ENCODE results near the gene BEST4.
"Not testable (repeated sequence)": the region's sequence is repeated elsewhere in the genome, so short reads cannot be mapped to it uniquely, and the experiment has no call there.

The BEST4 gene

DNA sequence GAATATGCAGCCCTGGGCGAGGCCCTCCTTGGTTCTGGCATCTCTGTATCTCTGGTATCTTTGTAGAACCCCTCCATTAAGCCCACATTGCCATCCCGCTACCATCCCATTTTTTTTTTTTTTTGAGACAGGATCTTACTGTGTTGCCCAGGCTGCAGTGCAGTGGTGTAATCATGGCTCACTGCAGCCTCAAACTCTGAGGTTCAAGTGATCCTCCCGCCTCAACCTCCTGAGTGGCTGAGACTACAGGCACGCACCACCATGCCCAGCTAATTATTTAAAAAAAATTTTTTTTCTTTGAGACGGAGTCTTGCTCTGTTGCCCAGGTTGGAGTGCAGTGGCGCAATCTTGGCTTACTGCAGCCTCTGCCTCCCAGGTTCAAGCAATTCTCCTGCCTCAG, 36.4 kb upstream of the BEST4 start:
- not testable (repeated sequence) for H3K4me3 Mint-ChIP-seq; H3K27ac Mint-ChIP-seq; DNase-seq (ENCODE audit: low spot score); H3K27me3 Mint-ChIP-seq (ENCODE audit: low read depth); H3K9me3 Mint-ChIP-seq; H3K36me3 Mint-ChIP-seq (ENCODE audit: low read depth)
- H3K4me1 Mint-ChIP-seq (ENCODE audit: low read depth) = peaks cover 14% of the 10 kb centered on the region

DNA sequence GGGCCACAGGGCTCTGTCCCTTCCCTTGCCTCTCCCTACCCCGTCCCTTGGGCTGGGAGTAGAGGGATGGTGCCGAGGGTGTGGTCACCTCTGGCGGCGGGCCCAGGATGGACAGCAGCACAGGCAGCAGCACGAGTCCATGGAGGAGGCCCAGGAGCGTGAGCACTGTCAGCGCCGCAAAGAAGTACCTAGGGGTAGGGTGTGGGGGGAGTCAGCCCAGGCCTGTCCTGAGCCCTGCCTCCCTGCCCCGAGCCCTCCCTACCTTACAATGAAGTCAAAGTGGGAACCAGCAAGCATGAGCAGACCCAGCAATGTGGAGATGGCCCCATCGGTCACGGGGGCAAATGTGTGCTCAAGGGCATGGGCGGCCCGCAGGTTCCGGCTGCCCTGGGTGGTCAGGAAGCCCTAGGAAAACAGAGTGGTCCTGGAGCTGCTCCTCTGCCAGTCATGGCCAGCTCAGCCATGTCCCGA, 35.0 kb upstream of the BEST4 start:
- no peak overlapping the region for H3K4me3 Mint-ChIP-seq
- no peaks in the 10 kb centered on the region for H3K27me3 Mint-ChIP-seq (ENCODE audit: low read depth)
- DNase-seq (ENCODE audit: low spot score) = no peak
- H3K4me1 Mint-ChIP-seq (ENCODE audit: low read depth) = peaks cover 23% of the 10 kb centered on the region
- H3K27ac Mint-ChIP-seq = no peak overlapping the region
- H3K9me3 Mint-ChIP-seq = no peaks in the 10 kb centered on the region
- H3K36me3 Mint-ChIP-seq (ENCODE audit: low read depth) = no peaks in the 10 kb centered on the region

DNA sequence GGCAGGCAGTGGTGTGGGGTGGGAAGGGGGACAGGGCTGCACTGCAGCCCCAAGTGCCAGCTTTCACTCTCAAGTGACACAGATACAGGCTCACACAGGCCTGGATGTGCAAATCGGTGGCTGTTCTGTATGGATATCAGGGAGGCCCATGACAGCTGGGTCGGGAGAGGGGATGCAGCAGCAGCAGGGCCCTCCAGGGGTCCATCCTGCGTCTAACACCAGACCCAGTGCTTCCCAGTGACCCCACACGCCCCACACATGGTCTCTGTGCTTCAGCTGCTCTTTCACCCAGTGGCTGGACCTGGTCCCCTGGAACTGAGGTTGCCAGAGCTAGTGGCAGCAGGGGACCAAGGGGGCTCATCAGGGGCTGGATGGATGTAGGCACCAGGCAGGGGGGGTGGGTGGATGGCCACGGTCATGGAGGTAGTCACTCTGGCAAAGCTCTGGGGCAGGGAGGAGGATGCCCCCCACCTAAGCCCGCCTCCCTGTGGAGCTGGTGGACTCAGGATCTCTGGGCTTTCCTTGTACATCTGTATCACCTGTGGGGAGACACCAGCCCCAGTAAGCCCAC, 34.2 kb upstream of the BEST4 start:
- no peaks in the 10 kb centered on the region for H3K27me3 Mint-ChIP-seq (ENCODE audit: low read depth)
- peaks cover 27% of the 10 kb centered on the region for H3K4me1 Mint-ChIP-seq (ENCODE audit: low read depth)
- H3K36me3 Mint-ChIP-seq (ENCODE audit: low read depth) = peaks cover 3% of the 10 kb centered on the region
- no peak overlapping the region for H3K4me3 Mint-ChIP-seq
- DNase-seq (ENCODE audit: low spot score) = no peak
- H3K27ac Mint-ChIP-seq = no peak overlapping the region
- no peaks in the 10 kb centered on the region for H3K9me3 Mint-ChIP-seq

DNA sequence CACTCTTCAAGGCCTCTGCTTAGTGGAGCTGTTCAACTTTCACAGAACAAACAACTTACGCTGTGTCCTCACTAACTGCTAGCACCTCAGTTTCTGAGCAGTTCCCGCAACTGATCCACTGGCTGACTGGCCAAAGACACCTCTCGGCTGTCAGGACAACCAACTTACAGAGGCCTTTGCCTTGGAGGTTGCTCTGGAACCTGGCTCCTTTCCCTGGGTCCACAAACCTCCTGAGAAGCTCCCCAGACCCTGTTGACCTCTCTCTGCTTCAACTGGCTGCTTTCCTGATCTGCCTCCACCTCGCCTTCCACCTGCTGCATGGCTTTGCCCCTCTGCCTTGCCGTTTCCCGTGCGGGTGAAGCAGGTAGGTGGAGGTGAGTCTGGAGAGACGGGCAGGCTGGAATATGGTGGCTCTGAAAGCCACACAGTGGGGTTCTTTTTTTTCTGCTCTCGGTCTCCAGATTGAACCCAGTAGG, 33.3 kb upstream of the BEST4 start:
- Mint-ChIP-seq H3K4me3 (peak overlapping the region; percentile 87), H3K36me3 (ENCODE audit: low read depth) (peaks cover 3% of the 10 kb centered on the region), H3K27me3 (ENCODE audit: low read depth) (no peaks in the 10 kb centered on the region), H3K27ac (peak overlapping the region; percentile 50), H3K9me3 (no peaks in the 10 kb centered on the region), H3K4me1 (ENCODE audit: low read depth) (peaks cover 27% of the 10 kb centered on the region)
- no peak for DNase-seq (ENCODE audit: low spot score)

DNA sequence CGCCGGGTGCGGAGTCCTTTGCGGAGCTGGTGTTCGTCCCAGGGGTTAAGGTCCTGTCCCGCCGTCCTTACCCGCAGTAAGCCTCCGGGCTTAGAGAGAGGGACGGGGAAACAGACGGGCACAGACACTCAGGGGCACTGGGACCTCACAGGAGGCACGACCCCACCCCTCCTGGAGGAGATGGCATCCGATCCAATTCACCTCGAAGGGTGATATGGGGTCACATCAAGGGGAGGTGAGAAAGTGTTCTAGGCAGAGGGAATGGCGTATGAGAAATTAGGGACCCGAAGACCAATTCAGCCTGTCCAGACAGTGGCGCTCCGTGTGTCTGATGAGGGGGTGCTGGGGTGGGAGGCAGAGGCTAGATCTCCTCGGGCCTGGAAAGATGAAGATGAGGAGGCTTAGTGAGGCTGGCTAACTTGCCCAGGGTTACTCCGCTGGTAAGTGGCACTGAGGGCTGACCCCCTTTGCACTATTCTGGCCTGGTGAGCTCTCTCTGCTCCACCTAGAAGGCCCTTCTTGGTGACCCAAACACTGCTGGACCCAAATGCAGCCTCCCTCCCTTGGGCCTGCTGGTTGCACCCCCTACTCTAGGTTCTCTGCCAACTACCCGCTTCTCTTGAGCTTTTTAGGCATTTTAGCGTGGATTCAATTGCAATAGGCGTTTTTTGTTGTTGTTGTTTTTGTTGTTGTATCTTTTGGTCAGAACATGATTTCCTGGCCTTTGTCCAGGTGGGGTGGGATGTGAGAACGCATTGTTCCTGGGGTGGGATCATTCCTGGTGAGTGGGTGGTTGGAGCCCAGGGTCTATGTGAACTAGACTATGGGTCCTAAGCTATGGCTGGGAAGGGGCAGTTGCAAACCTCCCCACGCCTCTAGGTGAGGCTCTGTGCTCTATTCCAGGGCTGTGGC, 32.6 kb upstream of the BEST4 start:
- no peak for DNase-seq (ENCODE audit: low spot score)
- Mint-ChIP-seq H3K4me1 (ENCODE audit: low read depth) (peaks cover 25% of the 10 kb centered on the region), H3K4me3 (peak overlapping the region; percentile 87), H3K27ac (peak overlapping the region; percentile 98), H3K36me3 (ENCODE audit: low read depth) (peaks cover 7% of the 10 kb centered on the region), H3K9me3 (no peaks in the 10 kb centered on the region), H3K27me3 (ENCODE audit: low read depth) (no peaks in the 10 kb centered on the region)

DNA sequence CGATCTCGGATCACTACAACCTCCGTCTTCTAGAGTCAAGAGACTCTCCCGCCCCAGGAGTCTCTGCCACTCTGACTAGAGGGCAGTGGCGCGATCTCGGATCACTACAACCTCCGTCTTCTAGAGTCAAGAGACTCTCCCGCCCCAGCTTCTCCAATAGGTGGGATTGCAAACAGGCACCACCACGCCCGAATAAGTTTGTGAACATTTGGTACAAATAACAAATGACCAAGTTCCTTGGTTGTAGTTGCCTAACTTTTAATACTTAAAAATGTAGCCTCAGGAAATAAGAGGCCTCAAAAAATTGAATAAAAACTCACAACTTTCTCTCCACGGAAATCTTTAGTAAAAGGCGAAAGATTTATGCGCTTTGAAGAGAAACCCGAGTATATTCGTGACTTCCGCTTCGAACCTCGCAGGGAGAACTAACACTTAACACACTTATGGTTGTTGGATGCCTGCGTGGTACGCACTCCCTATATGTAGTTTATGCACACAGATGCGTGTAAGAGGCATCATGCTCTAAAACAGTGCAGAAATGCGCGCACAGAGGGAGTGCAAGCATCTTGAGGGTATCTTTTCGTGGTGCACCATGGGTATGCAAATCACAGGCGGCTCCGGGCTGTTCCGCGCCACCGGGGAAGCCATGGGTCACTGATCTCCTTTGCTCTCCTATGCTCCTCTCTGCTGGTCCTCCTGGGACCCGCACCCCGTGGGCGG, 31.8 kb upstream of the BEST4 start:
- Mint-ChIP-seq H3K4me1 (ENCODE audit: low read depth) (peaks cover 31% of the 10 kb centered on the region), H3K36me3 (ENCODE audit: low read depth) (peaks cover 15% of the 10 kb centered on the region), H3K27ac (peak overlapping the region; percentile 98), H3K4me3 (peak overlapping the region; percentile 87), H3K27me3 (ENCODE audit: low read depth) (no peaks in the 10 kb centered on the region), H3K9me3 (no peaks in the 10 kb centered on the region)
- DNase-seq (ENCODE audit: low spot score) = peak; percentile 84

DNA sequence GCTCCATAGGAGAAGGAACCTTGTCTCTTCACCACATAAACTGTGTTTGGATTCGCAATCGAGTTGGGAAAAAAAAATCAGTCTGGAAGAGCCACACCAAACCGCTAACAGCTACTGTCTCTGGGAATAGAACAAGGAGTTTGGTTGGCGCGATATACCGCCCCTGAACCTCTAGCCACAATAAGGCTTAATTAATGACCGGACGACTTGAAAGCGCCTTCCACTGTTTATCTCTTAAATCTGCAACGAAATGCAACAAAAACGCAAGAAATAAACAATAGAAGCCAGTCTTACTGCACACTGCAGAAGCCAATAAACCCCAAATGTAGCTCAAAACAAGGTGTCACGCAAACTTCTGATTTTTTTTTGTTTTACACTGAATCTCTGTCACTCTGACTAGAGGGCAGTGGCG, 31.2 kb upstream of the BEST4 start:
- Mint-ChIP-seq H3K27ac (peak overlapping the region; percentile 98), H3K4me1 (ENCODE audit: low read depth) (peaks cover 32% of the 10 kb centered on the region), H3K27me3 (ENCODE audit: low read depth) (no peaks in the 10 kb centered on the region), H3K4me3 (peak overlapping the region; percentile 87), H3K36me3 (ENCODE audit: low read depth) (peaks cover 16% of the 10 kb centered on the region), H3K9me3 (no peaks in the 10 kb centered on the region)
- DNase-seq (ENCODE audit: low spot score) = no peak

DNA sequence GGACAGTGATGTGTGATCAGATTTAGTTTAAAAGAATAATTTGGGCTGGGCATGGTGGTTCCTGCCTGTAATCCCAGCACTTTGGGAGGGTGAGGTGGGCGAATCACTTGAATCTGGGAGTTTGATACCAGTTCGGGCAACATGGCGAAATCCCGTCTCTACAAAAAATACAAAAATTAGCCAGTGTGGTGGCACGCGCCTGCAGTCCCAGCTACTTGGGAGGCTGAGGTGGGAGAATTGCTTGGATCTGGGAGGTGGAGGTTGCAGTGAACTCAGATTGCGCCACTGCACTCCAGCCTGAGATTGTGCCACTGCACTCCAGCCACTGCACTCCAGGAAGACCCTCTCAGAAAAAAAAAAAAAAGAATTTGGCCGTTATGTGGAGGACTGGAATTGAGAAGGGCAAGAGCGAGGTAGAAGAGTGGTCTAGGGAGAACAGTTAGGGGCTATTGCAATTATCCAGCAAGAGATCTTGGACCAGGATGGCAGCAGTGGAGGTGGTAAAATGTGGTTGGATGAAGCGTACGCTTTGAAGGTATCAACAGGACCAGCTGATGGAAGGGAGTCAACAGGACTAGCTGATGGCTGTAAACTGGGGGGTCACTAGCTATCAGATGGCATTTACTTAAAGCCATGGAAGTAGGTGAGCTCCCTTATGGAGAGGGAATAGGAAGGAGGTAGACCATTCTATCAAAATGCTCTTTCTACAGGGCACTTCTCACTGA, 30.0 kb upstream of the BEST4 start:
- no peak for DNase-seq (ENCODE audit: low spot score)
- Mint-ChIP-seq H3K27ac (peak overlapping the region; percentile 98), H3K4me3 (peak overlapping the region; percentile 74), H3K9me3 (no peaks in the 10 kb centered on the region), H3K27me3 (ENCODE audit: low read depth) (no peaks in the 10 kb centered on the region), H3K36me3 (ENCODE audit: low read depth) (peaks cover 23% of the 10 kb centered on the region), H3K4me1 (ENCODE audit: low read depth) (peaks cover 34% of the 10 kb centered on the region)

DNA sequence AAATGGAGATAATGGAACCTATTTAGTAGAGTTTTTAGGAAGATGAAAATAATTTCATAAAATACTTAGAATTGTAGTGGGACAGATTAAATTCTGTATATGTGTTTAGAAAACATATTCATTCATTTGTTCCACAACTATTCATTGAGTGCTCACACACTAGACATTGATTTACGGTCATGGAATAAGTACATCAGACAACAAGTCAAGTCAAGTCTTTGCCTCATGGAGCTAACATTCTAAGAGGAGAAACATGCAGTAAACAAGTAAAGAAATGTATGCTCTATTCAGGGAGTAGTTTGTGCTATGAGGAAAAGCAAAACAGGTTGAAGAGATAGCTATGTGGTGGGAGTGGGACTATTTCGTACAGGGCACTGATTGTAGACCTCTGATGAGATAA, 29.3 kb upstream of the BEST4 start:
- H3K9me3 Mint-ChIP-seq = no peaks in the 10 kb centered on the region
- no peaks in the 10 kb centered on the region for H3K27me3 Mint-ChIP-seq (ENCODE audit: low read depth)
- peaks cover 27% of the 10 kb centered on the region for H3K36me3 Mint-ChIP-seq (ENCODE audit: low read depth)
- peaks cover 36% of the 10 kb centered on the region for H3K4me1 Mint-ChIP-seq (ENCODE audit: low read depth)
- peak overlapping the region; percentile 32 for H3K4me3 Mint-ChIP-seq
- no peak for DNase-seq (ENCODE audit: low spot score)
- H3K27ac Mint-ChIP-seq = peak overlapping the region; percentile 53

DNA sequence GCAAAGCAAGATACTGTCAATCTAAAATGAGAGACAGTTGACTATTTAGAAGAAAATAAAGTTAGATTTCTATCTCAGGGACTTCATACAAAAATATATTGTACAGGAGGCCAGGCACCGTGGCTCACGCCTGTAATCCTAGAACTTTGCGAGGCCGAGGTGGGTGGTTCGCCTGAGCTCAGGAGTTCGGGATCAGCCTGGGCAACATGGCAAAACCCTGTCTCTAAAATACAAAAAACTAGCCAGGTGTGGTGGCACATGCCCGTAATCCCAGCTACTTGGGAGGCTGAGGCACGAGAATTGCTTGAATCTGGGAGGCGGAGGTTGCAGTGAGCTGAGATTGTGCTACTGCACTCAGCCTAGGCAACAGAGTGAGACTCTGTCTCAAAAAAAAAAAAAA, 28.0 kb upstream of the BEST4 start:
- H3K4me1 Mint-ChIP-seq (ENCODE audit: low read depth) = peaks cover 46% of the 10 kb centered on the region
- H3K4me3 Mint-ChIP-seq = peak overlapping the region; percentile 78
- H3K9me3 Mint-ChIP-seq; DNase-seq (ENCODE audit: low spot score); H3K27me3 Mint-ChIP-seq (ENCODE audit: low read depth); H3K27ac Mint-ChIP-seq: not testable (repeated sequence)
- peaks cover 33% of the 10 kb centered on the region for H3K36me3 Mint-ChIP-seq (ENCODE audit: low read depth)

DNA sequence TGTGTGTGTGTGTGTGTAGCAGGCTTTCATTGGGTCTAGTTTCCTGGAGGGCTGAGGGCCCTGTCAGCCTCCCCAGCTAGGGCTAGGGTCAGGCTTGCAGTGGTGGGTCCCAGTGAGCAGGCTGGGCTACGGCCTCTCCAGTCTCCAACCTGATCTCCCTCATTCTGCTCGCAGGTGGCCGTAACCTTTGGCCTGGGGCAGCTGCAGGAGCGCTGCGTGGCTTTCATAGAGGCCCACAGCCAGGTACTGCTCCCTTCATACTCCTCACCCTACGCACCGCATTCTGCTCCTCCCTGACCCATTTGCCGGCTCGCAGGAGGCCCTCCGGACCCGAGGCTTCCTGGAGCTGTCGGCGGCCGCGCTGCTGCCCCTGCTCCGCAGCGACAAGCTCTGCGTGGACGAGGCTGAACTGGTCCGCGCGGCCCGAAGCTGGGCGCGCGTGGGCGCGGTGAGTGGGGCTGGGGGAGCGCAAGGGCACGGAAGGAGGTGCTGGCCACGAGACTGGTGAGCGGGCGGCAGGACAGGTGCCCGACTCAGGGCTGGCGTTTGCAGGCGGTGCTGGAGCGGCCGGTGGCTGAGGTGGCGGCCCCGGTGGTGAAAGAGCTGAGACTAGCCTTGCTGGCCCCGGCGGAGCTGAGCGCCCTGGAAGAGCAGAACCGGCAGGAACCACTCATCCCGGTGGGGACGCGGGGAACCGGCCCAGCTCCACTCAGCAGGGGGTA, 25.0 kb upstream of the BEST4 start:
- DNase-seq (ENCODE audit: low spot score) = no peak
- no peaks in the 10 kb centered on the region for H3K27me3 Mint-ChIP-seq (ENCODE audit: low read depth)
- no peaks in the 10 kb centered on the region for H3K9me3 Mint-ChIP-seq
- H3K36me3 Mint-ChIP-seq (ENCODE audit: low read depth) = peaks cover 39% of the 10 kb centered on the region
- no peak overlapping the region for H3K4me3 Mint-ChIP-seq
- H3K27ac Mint-ChIP-seq = peak overlapping the region; percentile 99
- peaks cover 56% of the 10 kb centered on the region for H3K4me1 Mint-ChIP-seq (ENCODE audit: low read depth)

DNA sequence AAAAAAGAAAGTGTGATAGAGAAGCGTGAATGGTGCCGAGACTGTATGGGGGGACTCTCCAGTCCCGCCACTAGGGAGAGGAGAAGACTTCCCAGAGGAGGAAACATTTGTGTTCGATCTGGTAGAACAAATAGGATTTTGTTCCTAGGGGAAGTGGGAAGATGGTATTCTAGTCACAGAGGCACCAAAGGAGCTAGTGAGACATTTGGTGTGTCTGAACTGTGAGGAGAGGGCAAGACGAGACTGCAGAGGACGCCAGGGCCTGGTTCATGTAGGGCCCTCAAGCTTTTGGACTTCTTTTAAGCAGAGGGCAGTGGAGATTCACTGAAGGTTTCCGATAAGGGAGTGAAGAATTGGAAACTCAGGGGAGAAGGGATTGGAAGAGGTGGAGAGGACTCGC, 23.3 kb upstream of the BEST4 start:
- peaks cover 52% of the 10 kb centered on the region for H3K36me3 Mint-ChIP-seq (ENCODE audit: low read depth)
- H3K4me1 Mint-ChIP-seq (ENCODE audit: low read depth) = peaks cover 67% of the 10 kb centered on the region
- no peaks in the 10 kb centered on the region for H3K9me3 Mint-ChIP-seq
- DNase-seq (ENCODE audit: low spot score) = no peak
- peak overlapping the region; percentile 6 for H3K4me3 Mint-ChIP-seq
- H3K27ac Mint-ChIP-seq = peak overlapping the region; percentile 99
- no peaks in the 10 kb centered on the region for H3K27me3 Mint-ChIP-seq (ENCODE audit: low read depth)

DNA sequence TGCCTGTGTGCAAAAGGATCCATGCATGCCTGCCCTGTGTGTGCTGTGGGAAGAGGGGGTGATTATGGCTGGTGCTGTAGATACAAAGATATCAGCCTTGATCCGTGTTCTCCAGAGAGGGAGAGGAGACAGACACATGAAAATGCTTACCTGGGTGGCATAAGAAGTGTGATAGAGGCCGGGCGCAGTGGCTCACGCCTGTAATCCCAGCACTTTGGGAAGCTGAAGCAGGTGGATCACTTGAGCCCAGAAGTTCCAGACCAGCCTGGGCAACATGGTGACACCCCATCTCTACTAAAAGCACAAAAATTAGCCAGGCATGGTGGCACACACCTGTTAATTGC, 22.8 kb upstream of the BEST4 start:
- H3K27ac Mint-ChIP-seq = peak overlapping the region; percentile 99
- H3K36me3 Mint-ChIP-seq (ENCODE audit: low read depth) = peaks cover 51% of the 10 kb centered on the region
- H3K4me1 Mint-ChIP-seq (ENCODE audit: low read depth) = peaks cover 67% of the 10 kb centered on the region
- H3K9me3 Mint-ChIP-seq; H3K27me3 Mint-ChIP-seq (ENCODE audit: low read depth); DNase-seq (ENCODE audit: low spot score): not testable (repeated sequence)
- H3K4me3 Mint-ChIP-seq = peak overlapping the region; percentile 79

Data from T-helper 2 cell treated with Interferon-gamma antibody and Interleukin-4, amounts not matched to agents 5 μg/mL and 100 μg/mL, for 36 hours (primary cell).